GM18526 (cell line): Measurements from ENCODE around the gene ACTMAP.

Experiments
- POLR2A ChIP-seq: IDR thresholded peaks from 3 replicates; pipeline ENCODE4 v1.6.1; 2011; ENCODE audit not compliant: insufficient read length; ENCODE audit errors: extremely low read depth

The ACTMAP gene

DNA sequence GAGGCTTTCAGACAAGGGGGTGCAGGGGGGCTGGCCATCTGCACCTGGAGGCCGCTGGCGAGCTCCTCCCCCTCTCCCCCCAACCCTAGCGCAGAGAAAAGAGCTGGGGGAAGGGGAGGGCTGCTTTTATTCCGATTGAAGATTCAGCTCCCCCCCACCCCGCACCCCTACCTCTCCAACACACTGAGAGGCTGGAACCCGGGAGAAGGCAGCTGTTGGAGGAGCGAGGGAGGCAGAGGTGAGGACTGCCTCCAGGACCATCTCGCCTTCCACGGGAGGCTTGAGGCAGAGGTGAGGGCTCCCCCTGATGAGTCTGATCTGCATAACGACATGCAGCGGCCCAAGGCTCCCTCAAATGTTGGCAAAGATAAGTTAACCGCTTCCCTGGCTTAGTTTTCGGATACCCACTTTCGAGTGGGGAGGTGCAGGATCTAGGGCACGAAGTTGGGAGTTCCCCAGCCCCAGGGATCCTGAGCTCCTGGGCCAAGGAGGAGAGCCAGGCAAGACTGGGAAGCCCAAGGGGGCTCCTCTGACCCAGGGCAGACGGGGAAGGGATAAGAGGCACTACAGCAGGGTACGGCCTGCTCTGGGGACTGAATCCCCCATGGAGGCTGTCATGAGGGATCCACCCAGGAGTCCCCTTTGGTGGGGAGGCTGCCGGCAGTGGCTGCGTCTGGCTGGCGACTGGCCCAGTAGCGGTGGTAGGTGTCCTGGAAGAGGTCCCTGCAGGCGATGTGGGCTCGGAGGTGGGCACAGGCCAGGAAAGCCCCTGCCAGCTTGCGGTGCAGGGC, 58.7 kb downstream of the ACTMAP start:
- TF ChIP-seq POLR2A, result no peak
